ENCODE measurements around the gene SCN11A. TPM values are rescaled to one million over a fixed set of nuclear protein-coding genes. Genes with fewer than 3 reads are reported as not detected.

Gene SCN11A
- total RNA-seq, 1 experiment from 2014 or later = not detected

DNA sequence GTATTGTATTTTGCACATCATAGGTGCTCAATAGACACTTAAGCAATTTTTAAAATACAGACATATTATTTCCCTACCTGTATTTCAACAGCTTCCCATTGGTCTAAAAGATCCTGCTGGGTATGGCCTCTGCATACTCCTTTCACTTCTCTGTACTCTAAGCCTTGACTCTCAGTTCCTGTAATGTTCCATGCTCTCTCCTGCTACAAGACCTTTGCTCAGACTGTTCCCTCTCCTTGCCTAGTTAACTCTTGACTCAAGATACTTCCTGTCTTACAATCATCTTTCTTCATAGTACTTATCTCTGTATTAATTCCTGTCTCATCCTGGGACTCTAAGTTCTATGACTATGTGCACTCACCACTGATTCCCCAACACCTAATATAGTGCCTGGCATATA, 1.7 kb downstream of the SCN11A start:
- Histone ChIP-seq H3K36me3 (ENCODE audit: control insufficient read depth, insufficient read depth, low read length) (no peaks in the 10 kb centered on the region), H3K9me3 (no peaks in the 10 kb centered on the region), H3K4me3 (ENCODE audit: low read depth, low read length) (no peak overlapping the region), H3K27me3 (replicated peaks; ENCODE audit: control insufficient read depth, insufficient read depth, low read length) (no peaks in the 10 kb centered on the region), H3K4me1 (no peaks in the 10 kb centered on the region)
- peaks cover 7% of the 10 kb centered on the region for H3K36me3 Mint-ChIP-seq (ENCODE audit: insufficient read depth, unreplicated experiment)
- intact Hi-C loops (cut with micrococcal nuclease; ENCODE audit: unreplicated experiment) = no loop called here
- DNase-seq = no peak
- H3K9me3 Mint-ChIP-seq (ENCODE audit: unreplicated experiment) = no peaks in the 10 kb centered on the region
- no TSS peak for BruUV-seq (replicated peaks)
- POLR2A ChIA-PET = no interaction called here
- TF ChIP-seq, protein P1, sequence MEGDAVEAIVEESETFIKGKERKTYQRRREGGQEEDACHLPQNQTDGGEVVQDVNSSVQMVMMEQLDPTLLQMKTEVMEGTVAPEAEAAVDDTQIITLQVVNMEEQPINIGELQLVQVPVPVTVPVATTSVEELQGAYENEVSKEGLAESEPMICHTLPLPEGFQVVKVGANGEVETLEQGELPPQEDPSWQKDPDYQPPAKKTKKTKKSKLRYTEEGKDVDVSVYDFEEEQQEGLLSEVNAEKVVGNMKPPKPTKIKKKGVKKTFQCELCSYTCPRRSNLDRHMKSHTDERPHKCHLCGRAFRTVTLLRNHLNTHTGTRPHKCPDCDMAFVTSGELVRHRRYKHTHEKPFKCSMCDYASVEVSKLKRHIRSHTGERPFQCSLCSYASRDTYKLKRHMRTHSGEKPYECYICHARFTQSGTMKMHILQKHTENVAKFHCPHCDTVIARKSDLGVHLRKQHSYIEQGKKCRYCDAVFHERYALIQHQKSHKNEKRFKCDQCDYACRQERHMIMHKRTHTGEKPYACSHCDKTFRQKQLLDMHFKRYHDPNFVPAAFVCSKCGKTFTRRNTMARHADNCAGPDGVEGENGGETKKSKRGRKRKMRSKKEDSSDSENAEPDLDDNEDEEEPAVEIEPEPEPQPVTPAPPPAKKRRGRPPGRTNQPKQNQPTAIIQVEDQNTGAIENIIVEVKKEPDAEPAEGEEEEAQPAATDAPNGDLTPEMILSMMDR (IDR thresholded peaks at IDR 0.05; ENCODE audit: insufficient read depth in 1 of 2, low read depth in 1 of 2, low read length in 1 of 2, severe bottlenecking in 1 of 2, unreplicated experiment in 1 of 2) = no peak
- H3K4me3 Mint-ChIP-seq (ENCODE audit: unreplicated experiment) = no peak overlapping the region
- CTCF ChIA-PET = no interaction called here
- H3K27ac Mint-ChIP-seq (ENCODE audit: unreplicated experiment) = no peak overlapping the region
- H3K27me3 Mint-ChIP-seq (ENCODE audit: insufficient read depth, unreplicated experiment) = peaks cover 8% of the 10 kb centered on the region
- no peaks in the 10 kb centered on the region for H3K4me1 Mint-ChIP-seq (ENCODE audit: low read depth, unreplicated experiment)

DNA sequence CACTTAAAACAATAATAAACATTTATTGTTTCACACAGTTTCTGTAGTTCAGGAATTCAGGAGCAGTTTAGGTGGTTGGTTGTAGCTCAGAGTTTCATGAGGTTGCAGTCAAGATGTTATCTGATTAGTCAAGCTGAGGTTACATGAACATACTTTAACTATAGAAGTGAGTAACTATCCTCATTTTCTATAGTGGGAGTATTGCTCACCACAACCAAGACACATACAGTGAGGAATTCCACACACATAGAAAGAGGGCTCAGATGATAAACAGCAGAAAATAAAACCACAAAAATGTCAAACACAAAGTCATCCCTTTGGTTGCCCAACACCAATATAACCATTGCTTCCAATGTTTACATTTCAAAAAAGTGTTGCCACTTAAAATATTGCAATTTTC, 13.6 kb downstream of the SCN11A start:
- no peaks in the 10 kb centered on the region for H3K9me3 ChIP-seq
- intact Hi-C loops (cut with micrococcal nuclease; ENCODE audit: unreplicated experiment) = no loop called here
- ChIA-PET CTCF (no interaction called here), POLR2A (no interaction called here)
- no peaks in the 10 kb centered on the region for H3K27me3 ChIP-seq (replicated peaks; ENCODE audit: control insufficient read depth, insufficient read depth, low read length)
- no peaks in the 10 kb centered on the region for H3K4me1 Mint-ChIP-seq (ENCODE audit: low read depth, unreplicated experiment)
- no peak overlapping the region for H3K27ac Mint-ChIP-seq (ENCODE audit: unreplicated experiment)
- no peaks in the 10 kb centered on the region for H3K36me3 Mint-ChIP-seq (ENCODE audit: insufficient read depth, unreplicated experiment)
- no peak overlapping the region for H3K4me3 Mint-ChIP-seq (ENCODE audit: unreplicated experiment)
- H3K9me3 Mint-ChIP-seq (ENCODE audit: unreplicated experiment) = peaks cover 11% of the 10 kb centered on the region
- BruUV-seq (replicated peaks) = no TSS peak
- peaks cover 12% of the 10 kb centered on the region for H3K27me3 Mint-ChIP-seq (ENCODE audit: insufficient read depth, unreplicated experiment)
- no peak overlapping the region for H3K4me3 ChIP-seq (ENCODE audit: low read depth, low read length)
- no peaks in the 10 kb centered on the region for H3K4me1 ChIP-seq
- no peak for DNase-seq
- H3K36me3 ChIP-seq (ENCODE audit: control insufficient read depth, insufficient read depth, low read length) = no peaks in the 10 kb centered on the region
- TF ChIP-seq, protein P1 (IDR thresholded peaks at IDR 0.05; ENCODE audit: insufficient read depth in 1 of 2, low read depth in 1 of 2, low read length in 1 of 2, severe bottlenecking in 1 of 2, unreplicated experiment in 1 of 2) = no peak

DNA sequence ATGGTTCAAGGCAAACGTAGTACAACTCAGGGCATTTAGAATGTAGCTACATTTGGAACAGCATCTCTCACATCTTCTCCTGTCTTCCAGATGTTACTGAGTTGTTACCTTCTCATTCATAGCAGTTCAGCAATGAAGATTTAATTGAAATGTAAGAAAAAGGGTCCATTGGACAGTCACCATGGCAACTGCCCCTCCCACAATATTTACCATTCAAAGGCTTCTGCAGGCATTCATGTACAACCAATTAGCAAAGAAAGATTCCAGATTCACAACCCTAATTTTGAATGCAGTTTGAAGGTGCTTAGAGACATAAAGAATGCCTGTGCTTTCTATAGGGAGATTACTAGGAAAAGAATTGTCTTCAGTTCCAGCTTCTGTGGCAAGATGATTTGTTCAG, 22.2 kb downstream of the SCN11A start:
- intact Hi-C loops (cut with micrococcal nuclease; ENCODE audit: unreplicated experiment) = no loop called here
- Mint-ChIP-seq H3K27ac (ENCODE audit: unreplicated experiment) (no peak overlapping the region), H3K4me1 (ENCODE audit: low read depth, unreplicated experiment) (no peaks in the 10 kb centered on the region), H3K9me3 (ENCODE audit: unreplicated experiment) (peaks cover 6% of the 10 kb centered on the region), H3K27me3 (ENCODE audit: insufficient read depth, unreplicated experiment) (peaks cover 10% of the 10 kb centered on the region), H3K4me3 (ENCODE audit: unreplicated experiment) (no peak overlapping the region), H3K36me3 (ENCODE audit: insufficient read depth, unreplicated experiment) (no peaks in the 10 kb centered on the region)
- no TSS peak for BruUV-seq (replicated peaks)
- no peaks in the 10 kb centered on the region for H3K27me3 ChIP-seq (replicated peaks; ENCODE audit: control insufficient read depth, insufficient read depth, low read length)
- DNase-seq = no peak
- no peaks in the 10 kb centered on the region for H3K36me3 ChIP-seq (ENCODE audit: control insufficient read depth, insufficient read depth, low read length)
- no peak overlapping the region for H3K4me3 ChIP-seq (ENCODE audit: low read depth, low read length)
- ChIA-PET CTCF (no interaction called here), POLR2A (no interaction called here)
- no peaks in the 10 kb centered on the region for H3K9me3 ChIP-seq
- H3K4me1 ChIP-seq = no peaks in the 10 kb centered on the region; the same call in 1 of the 2 replicates
- TF ChIP-seq, protein P1 (IDR thresholded peaks at IDR 0.05; ENCODE audit: insufficient read depth in 1 of 2, low read depth in 1 of 2, low read length in 1 of 2, severe bottlenecking in 1 of 2, unreplicated experiment in 1 of 2) = no peak
